Heart left ventricle (tissue), 13 donors: Measurements from ENCODE around the gene P4HA3.

Experiments
- POLR2A ChIP-seq, 2 donors: fragments of 450-650 bp; IDR thresholded peaks; one replicate each; pipeline ENCODE4 v1.6.1; 2017; ENCODE audit warnings: antibody characterized with exemption in 2 of 2, mild to moderate bottlenecking in 2 of 2, moderate library complexity in 2 of 2
- TF ChIP-seq, protein P1 (sequence below), 12 donors: fragments of 200-600 bp; sonication (generic) in 4 of 12; IDR thresholded peaks; one replicate each; pipeline versions ENCODE4 v1.5.0 to v1.8.0; 2018 to 2022; ENCODE audit warnings: antibody characterized with exemption in 12 of 12, mild to moderate bottlenecking in 5 of 12
- donor health status: ischemic (EF 13 %, LVEDD 7.1; RV severe dilation, severe dysfunction).
- donor health status: DM: no; HTN: yes; CAD: no.
- donor health status: DM: no; HTN: no; CAD: no.
- donor health status: ischemic (EF 25% LVEDD 6.9; RV normal size, moderate dysfunction).
- donor health status: ischemic (EF 25% LVEDD 5.7; RV mildly dilated, moderate dysfunction).
- donor health status: ischemic (EF 35%, LVEDD 5.7; RV mildly dilated, moderate dysfunction).
- donor health status: nonischemic (EF 11% LVEDD 7.7; RV severe dilation, severe dysfunction).
- donor health status: DM: yes; HTN: yes; CAD: no.
- donor health status: PGD.
- donor health status: ischemic (EF 29% LVEDD 5.4; RV normal size, mild dysfunction).
- donor health status: nonischemic (EF 23%, LVEDD 6.1; RV moderate dilation, normal function).

DNA sequence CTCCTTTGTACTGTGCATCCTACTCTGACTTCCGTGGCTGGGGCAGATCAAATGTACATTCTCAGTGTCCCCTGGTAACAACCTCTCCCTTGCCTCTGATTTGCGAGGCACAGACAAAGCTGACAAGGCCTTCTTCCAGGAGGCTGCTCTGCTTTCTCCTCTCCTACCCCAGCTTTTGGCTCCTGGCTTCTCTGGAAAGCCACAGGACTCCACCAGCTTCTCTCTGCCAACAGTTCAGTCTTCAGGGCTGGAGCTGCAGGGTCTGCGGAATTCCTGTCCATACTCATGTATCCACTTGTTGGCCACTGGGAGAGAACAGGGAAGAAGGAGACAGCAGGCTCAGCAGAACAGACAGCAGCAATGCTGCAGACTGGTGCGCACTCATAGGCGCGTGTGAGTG is 44.4 kb downstream of the P4HA3 start:
- TF ChIP-seq, protein P1, sequence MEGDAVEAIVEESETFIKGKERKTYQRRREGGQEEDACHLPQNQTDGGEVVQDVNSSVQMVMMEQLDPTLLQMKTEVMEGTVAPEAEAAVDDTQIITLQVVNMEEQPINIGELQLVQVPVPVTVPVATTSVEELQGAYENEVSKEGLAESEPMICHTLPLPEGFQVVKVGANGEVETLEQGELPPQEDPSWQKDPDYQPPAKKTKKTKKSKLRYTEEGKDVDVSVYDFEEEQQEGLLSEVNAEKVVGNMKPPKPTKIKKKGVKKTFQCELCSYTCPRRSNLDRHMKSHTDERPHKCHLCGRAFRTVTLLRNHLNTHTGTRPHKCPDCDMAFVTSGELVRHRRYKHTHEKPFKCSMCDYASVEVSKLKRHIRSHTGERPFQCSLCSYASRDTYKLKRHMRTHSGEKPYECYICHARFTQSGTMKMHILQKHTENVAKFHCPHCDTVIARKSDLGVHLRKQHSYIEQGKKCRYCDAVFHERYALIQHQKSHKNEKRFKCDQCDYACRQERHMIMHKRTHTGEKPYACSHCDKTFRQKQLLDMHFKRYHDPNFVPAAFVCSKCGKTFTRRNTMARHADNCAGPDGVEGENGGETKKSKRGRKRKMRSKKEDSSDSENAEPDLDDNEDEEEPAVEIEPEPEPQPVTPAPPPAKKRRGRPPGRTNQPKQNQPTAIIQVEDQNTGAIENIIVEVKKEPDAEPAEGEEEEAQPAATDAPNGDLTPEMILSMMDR (IDR thresholded peaks at IDR 0.05) = no peak
- no peak for TF ChIP-seq POLR2A (IDR thresholded peaks at IDR 0.05)
